WTC11 (cell line): ENCODE results near the gene CST9.

ENCODE experiments used
- CREB1 ChIP-seq: sonication (generic); formaldehyde crosslinking; IDR thresholded peaks from 2 replicates; pipeline ENCODE4 v1.8.0; 2023; ENCODE audit warnings: mild to moderate bottlenecking, missing genetic modification reagents
- OVOL2 ChIP-seq: fragments of 250-450 bp; sonication (Bioruptor Pico); IDR thresholded peaks from 2 replicates; pipeline ENCODE4 v1.9.0; 2021; ENCODE audit warnings: mild to moderate bottlenecking, borderline replicate concordance
- SP1 ChIP-seq: sonication (generic); formaldehyde crosslinking; conservative IDR thresholded peaks from 2 replicates; pipeline ENCODE4 v1.8.1; 2022; ENCODE audit warnings: missing genetic modification reagents
- TF ChIP-seq, protein P1 (sequence below): fragments of 200-600 bp; IDR thresholded peaks from 2 replicates; pipeline ENCODE4 v1.8.0; 2022; ENCODE audit warnings: antibody characterized with exemption
- TF ChIP-seq, protein P2 (sequence below): fragments of 250-450 bp; sonication (Bioruptor Pico); conservative IDR thresholded peaks from 2 replicates; pipeline ENCODE4 v1.9.0; 2021; ENCODE audit warnings: mild to moderate bottlenecking

DNA sequence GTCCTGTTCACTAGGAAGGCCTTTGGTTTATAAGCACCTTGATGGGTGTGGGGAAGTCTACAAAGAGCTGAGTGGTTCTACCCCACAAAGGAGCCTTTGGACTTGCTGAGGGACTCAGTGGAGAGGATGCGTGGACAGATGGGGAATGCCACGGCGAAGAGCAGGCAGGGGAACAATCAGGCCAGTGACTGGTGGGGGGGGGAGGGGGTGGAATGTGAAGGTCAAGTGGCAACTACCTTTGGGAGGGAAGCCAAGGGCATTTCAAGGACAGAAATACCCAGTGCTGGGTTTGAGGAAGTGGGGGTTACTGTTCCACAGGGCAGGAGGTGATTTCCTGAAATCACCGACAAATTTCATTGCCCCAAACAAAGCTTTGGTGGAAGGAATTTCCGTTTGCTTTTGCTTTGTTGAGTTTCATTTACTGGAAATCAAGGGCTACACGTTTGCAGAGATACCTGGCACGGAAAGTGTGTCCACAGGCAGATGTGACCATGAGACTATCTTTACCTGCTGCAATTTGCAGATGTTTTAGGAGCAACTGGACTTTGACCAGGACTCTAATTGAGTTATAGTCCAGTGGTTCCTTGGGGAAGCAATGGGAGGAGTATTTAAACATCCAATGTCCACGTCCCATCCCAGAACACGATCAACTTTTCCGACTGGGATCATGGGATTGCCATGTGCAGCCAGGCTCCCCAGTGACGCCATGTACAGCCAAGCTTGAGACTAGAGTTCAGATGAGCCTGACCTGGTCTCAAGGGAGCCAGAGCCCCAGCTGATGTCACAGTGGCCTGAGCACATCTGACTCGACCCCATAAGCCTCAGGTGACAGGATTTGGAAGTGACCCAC, 24.1 kb upstream of the CST9 start:
- TF ChIP-seq, protein P1, sequence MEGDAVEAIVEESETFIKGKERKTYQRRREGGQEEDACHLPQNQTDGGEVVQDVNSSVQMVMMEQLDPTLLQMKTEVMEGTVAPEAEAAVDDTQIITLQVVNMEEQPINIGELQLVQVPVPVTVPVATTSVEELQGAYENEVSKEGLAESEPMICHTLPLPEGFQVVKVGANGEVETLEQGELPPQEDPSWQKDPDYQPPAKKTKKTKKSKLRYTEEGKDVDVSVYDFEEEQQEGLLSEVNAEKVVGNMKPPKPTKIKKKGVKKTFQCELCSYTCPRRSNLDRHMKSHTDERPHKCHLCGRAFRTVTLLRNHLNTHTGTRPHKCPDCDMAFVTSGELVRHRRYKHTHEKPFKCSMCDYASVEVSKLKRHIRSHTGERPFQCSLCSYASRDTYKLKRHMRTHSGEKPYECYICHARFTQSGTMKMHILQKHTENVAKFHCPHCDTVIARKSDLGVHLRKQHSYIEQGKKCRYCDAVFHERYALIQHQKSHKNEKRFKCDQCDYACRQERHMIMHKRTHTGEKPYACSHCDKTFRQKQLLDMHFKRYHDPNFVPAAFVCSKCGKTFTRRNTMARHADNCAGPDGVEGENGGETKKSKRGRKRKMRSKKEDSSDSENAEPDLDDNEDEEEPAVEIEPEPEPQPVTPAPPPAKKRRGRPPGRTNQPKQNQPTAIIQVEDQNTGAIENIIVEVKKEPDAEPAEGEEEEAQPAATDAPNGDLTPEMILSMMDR = no peak
- TF ChIP-seq OVOL2 = no peak
- TF ChIP-seq SP1 = no peak
- TF ChIP-seq, protein P2, sequence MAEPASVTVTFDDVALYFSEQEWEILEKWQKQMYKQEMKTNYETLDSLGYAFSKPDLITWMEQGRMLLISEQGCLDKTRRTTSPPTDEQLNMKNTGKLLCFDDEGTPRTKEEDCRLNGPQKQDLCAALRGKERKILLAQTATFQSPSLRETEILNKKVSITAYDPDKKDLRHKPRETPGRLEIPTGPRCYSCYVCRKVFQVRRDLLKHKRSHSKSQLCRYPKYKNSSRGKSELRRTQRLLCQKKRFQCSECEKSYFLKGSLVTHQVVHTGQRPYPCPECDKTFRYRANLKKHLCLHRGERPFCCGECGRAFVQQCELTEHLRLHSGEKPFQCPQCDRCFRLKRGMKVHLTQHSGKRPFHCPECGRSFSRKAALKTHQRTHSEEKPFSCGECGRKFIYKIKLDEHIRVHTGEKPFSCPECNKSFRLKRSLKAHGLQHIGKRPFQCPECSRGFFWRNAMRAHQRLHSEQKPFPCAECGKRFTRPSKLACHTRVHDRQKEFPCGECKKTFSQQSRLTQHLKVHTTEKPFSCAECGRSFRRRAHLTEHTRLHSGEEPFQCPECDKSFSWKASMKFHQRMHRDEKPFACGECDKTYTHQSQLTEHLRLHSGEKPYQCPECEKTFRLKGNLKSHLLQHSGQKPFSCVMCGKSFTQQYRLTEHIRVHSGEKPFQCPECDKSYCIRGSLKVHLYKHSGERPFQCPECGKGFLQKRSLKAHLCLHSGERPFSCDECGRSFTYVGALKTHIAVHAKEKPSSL (CRISPR knock-in tag) = no peak
- no peak for TF ChIP-seq CREB1
